HUES48 (cell line): ENCODE data around the gene FGR.

Source experiments
- H3K27ac ChIP-seq: one replicate; pipeline ENCODE4 v1.7.0; 2013; ENCODE audit warnings: low read depth, low read length, inconsistent platforms
- H3K27me3 ChIP-seq: 2 replicates; pipeline ENCODE4 v1.6.1; 2013; ENCODE audit warnings: mild to moderate bottlenecking, low read length; ENCODE audit not compliant: control insufficient read depth, insufficient read depth
- H3K36me3 ChIP-seq: 2 replicates; pipeline ENCODE4 v1.6.1; 2013; ENCODE audit warnings: low read length; ENCODE audit not compliant: control insufficient read depth, insufficient read depth
- H3K4me1 ChIP-seq: 2 replicates; pipeline ENCODE4 v1.6.1; 2013; ENCODE audit warnings: mild to moderate bottlenecking, low read length; ENCODE audit not compliant: control insufficient read depth, insufficient read depth
- H3K4me3 ChIP-seq: 2 replicates; pipeline ENCODE4 v1.5.1; 2013; ENCODE audit warnings: mild to moderate bottlenecking, low read depth, low read length
- H3K9ac ChIP-seq: 2 replicates; pipeline ENCODE4 v1.6.1; 2013; ENCODE audit warnings: mild to moderate bottlenecking, low read depth, low read length, moderate library complexity
- H3K9me3 ChIP-seq: 2 replicates; pipeline ENCODE4 v1.6.1; 2013; ENCODE audit warnings: low read length; ENCODE audit not compliant: control insufficient read depth, insufficient read depth

Gene FGR

DNA sequence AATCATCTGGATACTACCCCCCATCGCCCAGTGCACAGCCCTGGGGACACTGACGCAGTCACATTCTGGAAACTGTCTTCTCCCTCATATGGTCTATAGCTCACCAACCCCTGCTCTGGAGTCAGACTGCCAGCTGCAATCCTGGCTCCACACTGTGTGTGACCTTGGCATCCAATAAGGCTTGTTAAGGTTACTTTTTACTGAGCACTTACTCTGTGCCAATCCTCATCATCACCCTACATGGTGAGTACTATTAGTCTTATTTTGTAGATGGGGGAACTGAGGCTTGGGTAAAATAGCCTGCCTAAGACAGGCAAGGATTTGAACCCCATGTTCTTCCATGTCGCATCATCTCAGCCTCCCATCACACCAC, 65.9 kb downstream of the FGR start:
- Histone ChIP-seq H3K4me3 (peak overlapping the region; percentile 18), H3K9me3 (no peaks in the 10 kb centered on the region), H3K27ac (peak overlapping the region; percentile 88), H3K9ac (no peak overlapping the region), H3K27me3 (no peaks in the 10 kb centered on the region), H3K4me1 (peaks cover 74% of the 10 kb centered on the region), H3K36me3 (no peaks in the 10 kb centered on the region)

DNA sequence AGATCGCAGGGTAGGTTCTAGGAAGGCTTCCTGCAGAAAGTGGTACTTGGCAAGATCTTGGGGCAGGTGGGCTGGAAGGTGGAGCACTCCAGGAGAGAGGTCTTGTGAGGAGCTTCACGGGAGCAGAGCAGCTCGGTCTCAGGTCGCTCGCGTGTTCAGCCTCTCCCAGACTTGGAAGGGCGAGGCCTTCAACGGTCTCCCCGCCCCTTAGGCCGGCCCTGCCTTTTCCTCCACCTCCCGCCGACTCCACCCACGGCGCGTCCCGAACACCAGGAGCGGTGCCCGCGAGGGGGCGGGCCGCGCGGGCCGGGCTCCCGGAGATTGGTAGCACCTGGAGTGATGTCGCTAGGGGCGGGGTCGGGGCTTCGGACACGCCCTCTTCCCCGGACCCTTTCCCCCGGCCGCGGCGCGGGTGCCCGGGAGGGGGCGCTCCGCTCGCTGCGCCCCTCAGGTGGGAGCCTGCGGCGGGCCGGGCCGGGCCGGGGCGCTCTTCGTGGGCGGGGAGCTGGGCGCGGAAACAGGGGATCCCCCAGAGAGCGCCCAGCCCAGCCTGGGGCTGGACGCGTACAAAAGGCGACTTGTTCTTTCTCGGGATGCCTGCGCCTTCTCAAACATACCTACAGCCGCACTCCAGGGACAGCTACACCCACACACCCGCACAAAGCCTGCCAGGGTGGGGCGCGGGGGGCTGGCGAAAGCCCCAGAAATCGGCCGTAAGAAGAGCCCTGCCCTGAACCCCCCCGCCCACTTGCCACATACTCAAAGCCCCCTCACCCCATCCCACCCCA, 66.5 kb downstream of the FGR start:
- H3K27ac ChIP-seq = peak overlapping the region; percentile 54
- H3K9ac ChIP-seq = no peak overlapping the region
- peak overlapping the region; percentile 36 for H3K4me3 ChIP-seq
- no peaks in the 10 kb centered on the region for H3K27me3 ChIP-seq
- H3K36me3 ChIP-seq = no peaks in the 10 kb centered on the region
- H3K9me3 ChIP-seq = no peaks in the 10 kb centered on the region
- peaks cover 74% of the 10 kb centered on the region for H3K4me1 ChIP-seq

DNA sequence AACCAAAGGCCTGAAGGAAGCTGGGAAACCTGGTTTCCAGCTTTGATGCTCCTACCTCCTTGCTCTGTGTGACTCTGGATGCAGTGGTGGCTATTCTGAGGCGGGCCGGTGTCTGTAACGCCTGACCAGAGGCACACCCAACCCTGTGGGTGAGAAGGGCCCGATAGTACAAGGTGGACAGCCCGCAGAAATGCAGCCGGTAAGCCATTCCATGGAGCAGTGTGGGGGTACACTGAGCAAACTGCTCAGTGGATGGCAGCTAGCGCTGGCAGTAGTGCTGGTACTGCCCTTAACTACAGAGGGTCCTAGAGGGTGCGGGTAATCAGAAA, 67.0 kb downstream of the FGR start:
- Histone ChIP-seq H3K27me3 (no peaks in the 10 kb centered on the region), H3K36me3 (no peaks in the 10 kb centered on the region), H3K9me3 (no peaks in the 10 kb centered on the region), H3K27ac (peak overlapping the region; percentile 2), H3K4me1 (peaks cover 71% of the 10 kb centered on the region), H3K4me3 (peak overlapping the region; percentile 27), H3K9ac (no peak overlapping the region)

DNA sequence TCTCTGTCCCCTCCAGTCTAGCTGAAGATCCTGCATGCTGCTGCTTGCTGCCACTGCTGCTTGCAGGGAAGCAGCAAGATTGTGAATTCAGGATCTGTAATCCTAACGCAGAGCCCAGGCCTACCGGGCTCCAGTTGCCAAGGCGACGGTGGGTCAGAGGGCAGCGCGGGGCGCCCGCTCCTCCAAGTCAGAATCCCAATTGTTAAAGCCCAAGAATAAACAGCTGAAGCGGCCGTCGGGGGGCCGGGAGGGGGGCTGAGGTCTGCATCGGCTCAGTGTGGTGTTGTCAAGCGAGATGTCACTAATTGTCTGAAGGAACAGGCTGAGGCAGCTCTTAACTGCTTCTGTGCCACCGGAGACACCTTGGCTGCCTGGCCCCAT, 67.8 kb downstream of the FGR start:
- H3K4me1 ChIP-seq = peaks cover 70% of the 10 kb centered on the region
- no peaks in the 10 kb centered on the region for H3K36me3 ChIP-seq
- no peak overlapping the region for H3K4me3 ChIP-seq
- H3K9me3 ChIP-seq = no peaks in the 10 kb centered on the region
- no peak overlapping the region for H3K9ac ChIP-seq
- no peaks in the 10 kb centered on the region for H3K27me3 ChIP-seq
- peak overlapping the region; percentile 42 for H3K27ac ChIP-seq

DNA sequence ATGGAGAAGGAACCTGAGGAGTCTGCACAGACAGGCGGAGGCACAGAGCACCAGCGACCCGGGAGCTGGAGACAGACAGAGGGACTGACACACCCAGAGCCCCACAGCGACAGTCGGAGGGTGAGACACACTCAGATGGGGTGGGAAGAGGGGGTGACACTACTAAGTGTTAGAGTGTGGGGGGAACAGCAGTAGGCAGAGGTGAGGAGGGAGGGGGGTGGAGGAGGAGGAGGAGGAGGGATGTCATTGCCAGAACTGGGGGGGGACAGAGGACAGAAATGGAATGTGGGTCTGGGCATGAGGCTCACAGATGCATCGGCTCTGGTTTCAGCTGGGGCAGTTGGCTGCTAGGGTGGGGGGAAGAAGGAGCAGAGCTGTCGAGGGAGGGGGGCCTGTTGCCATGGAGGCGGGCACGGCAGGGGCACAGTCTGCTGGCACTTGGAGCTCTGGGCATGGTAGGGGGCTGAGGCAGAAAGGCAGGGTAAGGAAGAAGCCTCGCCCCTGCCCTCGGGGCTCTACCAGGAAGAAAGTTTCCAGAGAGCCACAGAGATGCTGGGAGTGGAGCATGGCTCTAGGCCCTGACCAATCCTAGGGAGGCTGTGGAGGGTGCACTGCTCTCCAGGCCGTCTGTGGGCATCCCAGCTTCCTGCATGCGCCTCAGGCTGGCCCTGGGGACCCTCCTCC, 68.4 kb downstream of the FGR start:
- H3K27ac ChIP-seq = peak overlapping the region; percentile 42
- no peak overlapping the region for H3K4me3 ChIP-seq
- peaks cover 70% of the 10 kb centered on the region for H3K4me1 ChIP-seq
- H3K27me3 ChIP-seq = no peaks in the 10 kb centered on the region
- H3K36me3 ChIP-seq = no peaks in the 10 kb centered on the region
- H3K9me3 ChIP-seq = no peaks in the 10 kb centered on the region
- H3K9ac ChIP-seq = no peak overlapping the region

DNA sequence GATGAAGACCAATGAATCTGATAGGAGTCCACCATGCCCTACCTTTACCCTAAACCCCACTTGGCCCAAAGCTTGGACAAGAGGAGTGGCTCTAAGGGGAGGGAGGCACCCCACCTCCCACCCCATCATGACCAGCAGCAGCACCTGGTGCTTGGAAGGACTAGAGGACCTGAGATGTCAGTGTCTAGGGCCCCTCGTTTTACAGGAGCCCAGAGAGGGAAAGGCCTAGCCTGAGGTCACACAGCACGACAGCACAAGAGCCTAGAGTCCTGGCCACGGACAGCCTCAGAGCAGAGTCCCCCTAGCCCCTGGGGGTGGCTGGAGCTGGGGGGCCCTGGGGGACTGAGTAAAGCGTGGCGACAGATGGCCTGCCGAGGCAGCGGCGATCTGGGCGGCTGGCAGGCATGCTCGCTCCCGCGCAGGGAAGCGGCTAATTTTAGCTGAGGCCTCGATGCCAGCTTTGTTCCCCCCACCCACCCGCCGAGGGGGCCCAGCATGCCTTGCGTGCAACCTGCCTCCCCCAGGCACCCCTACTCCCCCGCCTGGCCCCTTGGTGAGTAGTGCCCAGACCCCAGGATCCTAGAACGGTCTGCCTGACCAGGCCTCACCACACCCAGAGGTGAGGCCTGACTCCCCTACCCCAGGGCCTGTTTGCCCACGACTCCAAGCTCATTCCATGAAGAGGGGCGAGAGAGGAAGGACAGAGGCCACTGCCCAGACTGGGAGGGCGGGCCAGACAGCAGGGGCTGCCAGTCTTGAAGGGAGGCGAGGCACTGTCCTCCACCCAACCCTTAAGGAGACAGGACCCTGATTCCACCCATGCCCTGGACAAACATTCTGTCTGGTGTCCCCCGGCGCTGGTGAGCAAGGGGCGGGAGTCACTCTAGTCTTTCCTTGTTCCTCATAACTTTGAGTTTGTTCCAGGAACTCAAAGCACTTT, 70.0 kb downstream of the FGR start:
- Histone ChIP-seq H3K4me3 (no peak overlapping the region), H3K27ac (no peak overlapping the region), H3K9ac (no peak overlapping the region), H3K9me3 (no peaks in the 10 kb centered on the region), H3K27me3 (no peaks in the 10 kb centered on the region), H3K4me1 (peaks cover 59% of the 10 kb centered on the region), H3K36me3 (no peaks in the 10 kb centered on the region)

DNA sequence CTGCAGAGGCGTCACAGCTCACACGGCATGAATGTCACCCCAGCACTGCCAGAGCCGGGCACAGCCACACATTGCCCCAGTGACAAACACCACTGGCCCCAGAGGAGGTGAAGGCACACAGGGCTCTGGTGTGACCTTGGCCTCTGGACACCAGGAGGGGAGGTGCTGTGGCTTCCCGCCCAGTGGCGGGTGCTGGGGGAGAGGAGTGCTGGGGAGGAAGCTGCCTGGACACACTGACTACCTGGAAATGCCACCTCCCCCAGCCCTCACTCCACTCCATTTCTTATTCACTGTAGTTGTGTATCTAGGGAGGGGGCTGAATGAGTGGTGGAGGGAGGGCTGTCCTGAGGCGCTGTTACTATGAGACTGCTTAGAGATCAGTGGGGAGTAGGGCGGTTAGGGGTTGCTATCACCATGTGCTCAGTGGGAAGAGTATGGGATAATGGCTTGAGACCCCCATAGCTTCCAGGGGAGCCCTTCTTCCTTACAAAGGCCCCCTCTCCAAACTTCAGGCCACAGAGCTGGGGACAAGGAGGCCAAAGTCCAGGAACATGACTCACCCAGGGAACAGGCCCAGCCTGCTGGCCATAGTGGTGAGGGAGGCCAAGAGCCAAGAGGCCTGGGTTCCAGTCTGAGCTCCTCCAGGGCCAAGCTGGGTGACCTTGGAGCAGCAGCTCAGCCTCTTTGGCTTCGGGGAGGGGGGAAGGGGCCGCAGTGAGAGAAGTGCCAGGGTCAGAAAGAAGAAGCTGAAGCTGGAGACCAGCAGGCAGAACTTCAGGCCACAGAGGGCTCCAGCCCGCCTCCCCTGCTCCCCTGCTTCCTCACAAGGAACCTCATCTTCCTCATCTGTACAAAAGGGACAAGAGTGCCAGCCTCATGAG, 71.2 kb downstream of the FGR start:
- H3K27ac ChIP-seq = peak overlapping the region; percentile 59
- no peaks in the 10 kb centered on the region for H3K9me3 ChIP-seq
- H3K9ac ChIP-seq = no peak overlapping the region
- no peaks in the 10 kb centered on the region for H3K27me3 ChIP-seq
- H3K4me1 ChIP-seq = peaks cover 49% of the 10 kb centered on the region
- no peak overlapping the region for H3K4me3 ChIP-seq
- H3K36me3 ChIP-seq = no peaks in the 10 kb centered on the region

DNA sequence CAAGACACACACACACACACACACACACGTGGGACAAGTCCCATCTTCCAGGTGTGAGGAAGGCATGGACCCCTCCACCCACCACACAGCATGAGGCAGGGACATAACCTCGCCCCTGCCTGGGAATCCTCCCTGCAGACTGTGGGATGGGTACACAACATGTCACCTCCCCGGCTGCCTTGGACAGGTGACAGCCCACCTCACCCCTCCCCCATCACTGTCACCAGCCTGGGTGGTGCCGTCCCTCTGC, 71.7 kb downstream of the FGR start:
- H3K27ac ChIP-seq = peak overlapping the region; percentile 59
- H3K4me3 ChIP-seq = no peak overlapping the region
- peaks cover 54% of the 10 kb centered on the region for H3K4me1 ChIP-seq
- H3K27me3 ChIP-seq = no peaks in the 10 kb centered on the region
- H3K9ac ChIP-seq = no peak overlapping the region
- H3K9me3 ChIP-seq = no peaks in the 10 kb centered on the region
- H3K36me3 ChIP-seq = no peaks in the 10 kb centered on the region

DNA sequence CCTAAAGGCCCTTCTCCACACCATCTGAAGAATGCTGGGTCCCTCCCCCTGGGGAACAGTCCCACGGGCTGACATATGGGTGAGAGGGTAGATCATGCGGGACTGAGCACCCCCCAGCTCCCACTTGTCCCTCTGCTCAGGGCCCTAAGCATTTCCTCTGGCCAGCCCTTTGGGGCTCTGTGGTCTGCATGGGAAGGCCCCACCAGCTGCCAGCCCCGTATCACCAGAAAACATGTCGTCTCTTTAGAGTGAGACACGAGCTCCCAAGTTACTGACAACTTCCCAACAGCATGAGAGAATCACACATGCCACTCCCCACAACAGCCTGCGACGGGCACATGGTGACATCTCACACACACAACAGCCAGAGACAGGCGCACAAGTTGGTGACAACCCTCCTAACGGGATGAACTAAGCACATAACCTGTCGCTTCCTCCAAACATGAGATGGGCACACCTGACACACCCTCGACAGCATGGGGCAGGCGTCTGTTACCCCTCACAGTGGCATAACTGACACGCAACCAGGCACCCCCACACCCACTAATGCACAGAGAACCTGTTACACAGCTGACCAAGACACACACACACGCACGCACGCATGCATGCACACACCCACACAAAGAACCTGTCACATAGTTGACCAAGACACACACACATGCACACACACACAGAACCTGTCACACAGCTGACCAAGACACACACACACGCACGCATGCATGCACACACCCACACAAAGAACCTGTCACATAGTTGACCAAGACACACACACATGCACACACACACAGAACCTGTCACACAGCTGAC, 72.2 kb downstream of the FGR start:
- Histone ChIP-seq H3K36me3 (no peaks in the 10 kb centered on the region), H3K27me3 (no peaks in the 10 kb centered on the region), H3K4me1 (peaks cover 53% of the 10 kb centered on the region), H3K27ac (peak overlapping the region; percentile 21), H3K4me3 (no peak overlapping the region), H3K9ac (no peak overlapping the region), H3K9me3 (no peaks in the 10 kb centered on the region)
